HT1080 (cell line): ENCODE data around the gene GPR17. TPM values are rescaled to one million over a fixed set of nuclear protein-coding genes. Genes with fewer than 3 reads are reported as not detected.

Source experiments
- DNase-seq: peaks from one replicate; pipeline ENCODE4 v3.0.0-alpha.2; 2015; ENCODE audit warnings: low read depth
- total RNA-seq: library from RNA; depleted of rRNA; stranded (reverse); fragments of >200 nt; shearing (Covaris generic); gene quantifications from 2 replicates; pipeline ENCODE4 v1.2.3, GENCODE V29; 2014

GPR17 gene
- total RNA-seq, 1 experiment from 2014 or later, result not detected

- no peak for DNase-seq
Observed at GRCh38 chr2:127670055-127670956, 24.4 kb downstream of the GPR17 start.

GRCh38 chr2:127670957-127671290 lies 25.0 kb downstream of the GPR17 start:
- no peak for DNase-seq

GRCh38 chr2:127671557-127672302 lies 25.8 kb downstream of the GPR17 start:
- DNase-seq, result no peak

GRCh38 chr2:127672341-127673224 lies 26.6 kb downstream of the GPR17 start:
- DNase-seq, result no peak

DNA sequence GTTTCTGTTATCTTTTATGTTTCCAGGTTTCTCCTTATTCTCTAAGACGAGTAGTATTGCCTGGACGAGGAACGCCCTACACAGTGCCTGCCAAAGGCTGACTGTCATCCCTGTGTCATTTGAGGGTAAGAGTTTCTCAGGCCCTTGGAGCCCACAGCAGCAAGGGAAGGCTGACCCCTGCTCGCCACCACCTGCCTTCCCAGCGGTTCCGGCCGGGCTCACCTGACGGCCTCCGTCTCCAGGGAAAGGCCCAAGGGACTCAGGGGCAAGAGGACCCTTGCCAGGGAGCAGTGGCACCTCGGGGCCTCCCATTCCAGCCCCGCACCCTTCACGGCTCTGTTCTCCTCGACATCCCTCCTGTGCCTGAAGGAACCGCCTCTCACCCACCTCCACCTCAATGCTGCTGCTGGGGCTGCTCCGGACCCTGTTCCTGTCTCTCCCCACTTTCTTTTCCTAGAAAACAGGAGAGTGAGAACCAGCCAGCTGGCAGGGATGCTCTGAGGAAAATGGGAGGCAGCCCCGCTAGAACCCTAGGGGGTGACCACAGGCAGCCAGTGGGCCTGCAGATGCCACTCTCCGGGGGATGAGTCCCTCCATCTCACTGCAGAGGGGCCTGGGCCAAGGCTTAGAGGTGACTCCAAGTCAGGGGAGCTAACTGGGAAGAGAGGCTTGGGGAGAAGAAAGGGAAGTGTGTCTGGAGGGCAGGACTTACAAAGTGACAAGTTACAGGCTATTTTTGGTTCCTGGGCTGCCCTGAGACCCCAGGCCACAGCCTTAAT lies 27.5 kb downstream of the GPR17 start:
- DNase-seq, result no peak

DNA sequence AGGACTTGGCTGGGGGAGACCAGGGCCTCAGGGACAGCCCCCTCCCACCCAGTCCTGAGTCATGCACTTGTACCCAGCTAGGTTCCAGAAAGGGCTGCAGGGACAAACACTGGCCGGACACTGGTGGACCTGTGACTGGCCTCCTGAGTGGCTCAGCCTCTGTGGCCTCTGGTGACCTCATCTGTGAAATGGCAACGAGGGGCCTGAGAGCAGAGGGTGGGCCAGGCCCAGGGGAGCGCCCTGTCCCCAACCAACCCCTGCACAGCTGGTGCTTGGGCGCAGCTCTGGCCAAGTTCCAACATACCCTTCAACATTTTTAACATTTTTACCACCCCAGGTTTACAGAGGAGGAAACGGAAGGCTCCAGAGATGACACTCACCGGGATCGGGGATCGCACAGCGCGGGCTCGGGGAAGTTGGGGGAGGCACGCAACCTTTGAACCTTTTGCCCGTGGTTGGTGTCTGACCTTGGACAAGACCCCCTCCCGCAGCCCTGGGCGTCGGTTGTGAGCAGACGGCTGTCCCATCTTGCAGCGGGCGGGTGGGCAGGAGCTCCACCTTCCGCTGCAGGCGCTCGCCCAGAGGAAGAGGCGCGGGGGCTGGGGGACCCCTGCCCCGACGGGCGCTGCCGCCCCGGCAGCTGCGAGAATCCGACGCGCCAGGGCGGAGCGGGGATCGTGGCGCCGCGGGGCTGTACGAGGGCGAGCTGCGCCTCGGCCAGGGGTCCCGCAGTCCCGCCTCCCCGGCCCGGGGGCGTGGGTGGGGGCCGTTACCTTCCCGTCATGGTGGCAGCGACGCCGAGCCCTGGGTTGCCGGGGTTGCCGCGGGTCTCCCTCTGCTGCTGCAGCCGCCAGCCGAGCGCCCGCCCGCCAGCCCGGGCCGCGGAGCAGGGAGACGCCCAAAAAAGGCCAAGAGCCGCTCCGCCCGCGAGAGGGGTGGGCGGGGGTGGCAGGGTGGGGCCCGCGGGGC lies 28.6 kb downstream of the GPR17 start:
- no peak for DNase-seq

GRCh38 chr2:127675331-127676261 lies 29.6 kb downstream of the GPR17 start, which contains the start of gene LIMS2:
Gene LIMS2, minus strand, starts transcription at chr2:127675530. Its CDS starts 506 bp downstream, at chr2:127675024.
- DNase-seq, result no peak

GRCh38 chr2:127676906-127677305 lies 31.0 kb downstream of the GPR17 start:
- no peak for DNase-seq

DNA sequence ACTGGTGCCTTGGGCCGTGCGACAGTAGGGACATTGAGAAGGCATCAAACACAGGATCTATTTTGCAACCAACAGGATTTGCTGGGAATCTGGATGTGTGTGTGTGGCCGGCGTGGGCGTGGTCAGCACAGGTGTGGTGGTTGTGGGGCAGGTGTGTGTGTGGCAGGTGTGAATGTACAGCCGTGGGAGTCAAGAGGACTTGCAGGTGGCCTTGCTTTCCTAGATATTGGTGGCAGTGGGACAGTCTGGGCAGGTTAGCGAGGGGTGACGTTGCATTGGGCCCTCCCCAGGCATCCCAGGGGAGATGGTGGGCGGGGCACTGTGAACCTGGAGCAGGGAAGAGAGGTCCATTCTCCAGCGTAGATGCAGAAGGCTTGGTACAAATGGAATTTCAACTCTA lies 32.6 kb downstream of the GPR17 start:
- no peak for DNase-seq

DNA sequence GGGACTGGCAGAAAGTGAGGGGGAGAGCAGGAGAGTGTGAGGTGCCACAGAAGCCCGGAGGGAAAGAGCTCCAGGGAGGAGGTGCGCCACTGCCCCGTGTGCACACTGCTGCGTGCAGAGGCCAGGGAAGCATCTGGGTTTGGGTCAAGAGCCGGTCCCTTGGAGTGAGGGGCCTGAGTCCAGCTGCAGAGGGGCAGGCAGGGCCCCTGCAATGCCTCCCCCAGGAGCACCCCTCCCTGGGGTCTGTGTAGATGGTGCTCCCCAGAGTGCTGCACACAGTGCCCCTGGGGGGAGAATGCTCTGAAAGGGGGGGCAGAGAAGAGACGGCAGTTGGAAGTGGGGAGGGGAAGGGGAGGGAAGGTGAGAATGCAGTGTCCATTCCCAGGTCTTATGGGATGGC lies 33.0 kb downstream of the GPR17 start:
- no peak for DNase-seq

GRCh38 chr2:127679680-127680361 lies 33.9 kb downstream of the GPR17 start:
- DNase-seq, result no peak

- DNase-seq, result no peak
Observed at GRCh38 chr2:127680706-127681287, 34.8 kb downstream of the GPR17 start.

DNA sequence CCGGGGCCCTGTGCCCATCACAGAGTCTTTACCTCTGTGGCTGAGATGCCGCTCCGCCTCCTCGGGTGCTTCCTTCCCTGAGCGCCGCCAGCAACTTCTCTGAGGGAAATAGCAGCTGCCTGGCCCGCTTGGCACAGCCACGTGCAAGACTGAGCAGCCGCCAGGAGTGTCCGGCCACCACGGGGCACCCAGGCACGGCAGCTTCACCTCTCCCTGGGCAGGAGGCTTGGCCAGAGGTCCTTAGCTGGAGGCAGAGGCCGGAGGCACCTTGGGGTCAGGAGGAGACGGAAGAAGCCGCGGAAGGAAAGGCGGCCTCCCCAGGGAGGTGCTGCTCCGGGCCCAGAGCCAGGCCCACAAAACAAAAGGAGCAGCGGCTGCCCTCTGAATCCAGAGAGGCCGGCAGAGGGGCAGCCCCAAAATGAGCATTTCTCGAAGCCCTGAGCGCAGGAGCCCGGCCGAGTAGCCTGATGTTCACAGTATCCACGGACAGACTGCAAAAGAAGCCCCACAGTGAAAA lies 35.4 kb downstream of the GPR17 start:
- DNase-seq, result no peak

GRCh38 chr2:127681976-127682857 lies 36.3 kb downstream of the GPR17 start:
- no peak for DNase-seq

DNA sequence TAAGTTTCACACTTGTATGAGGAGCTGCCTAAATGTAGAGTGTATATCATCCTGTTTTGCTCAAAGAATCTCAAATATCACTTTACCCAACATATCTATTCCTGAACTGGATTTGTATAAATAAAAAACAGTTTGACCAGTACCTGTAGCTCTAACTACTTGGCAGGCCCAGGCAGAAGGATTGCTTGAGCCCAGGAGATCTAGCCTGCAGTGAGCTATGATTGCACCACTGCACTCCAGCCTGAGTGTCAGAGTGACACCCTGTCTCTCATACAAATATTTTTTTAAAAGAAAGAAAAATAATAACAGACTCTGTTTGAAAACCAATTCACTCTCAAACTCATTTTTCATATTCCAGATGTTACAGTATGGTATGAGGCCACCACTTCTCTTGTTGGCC lies 37.1 kb downstream of the GPR17 start:
- DNase-seq, result no peak

- no peak for DNase-seq
Observed at GRCh38 chr2:127683757-127684156, 37.8 kb downstream of the GPR17 start.
